Upper lobe of left lung (tissue), 6 donors: ENCODE data around the gene FLT1. TPM values are rescaled to one million over a fixed set of nuclear protein-coding genes. Genes with fewer than 3 reads are reported as not detected.

Experiments
- ATAC-seq, 2 donors: fragments of 200-7000 bp; cut with Tn5 transposase; one replicate each; pipeline ENCODE4 v1.9.1; 2022; ENCODE audit warnings: mild to moderate bottlenecking in 2 of 2, moderate library complexity in 2 of 2; ENCODE audit not compliant: low FRiP score in 2 of 2
- DNase-seq, 2 donors: peaks; one replicate each; pipeline ENCODE4 v3.0.0-alpha.2; 2019 to 2020
- H3K27ac ChIP-seq, 4 donors: fragments of 200-600 bp; sonication (generic); one replicate each; pipeline ENCODE4 v1.5.1; 2016 to 2019
- H3K27me3 ChIP-seq, 4 donors: fragments of 200-600 bp; sonication (generic); one replicate each; pipeline ENCODE4 v1.5.1; 2017 to 2019
- H3K36me3 ChIP-seq, 4 donors: fragments of 200-600 bp; sonication (generic); one replicate each; pipeline ENCODE4 v1.5.1; 2016 to 2019
- H3K4me1 ChIP-seq, 4 donors: fragments of 200-600 bp; sonication (generic); one replicate each; pipeline ENCODE4 v1.5.1; 2018 to 2019
- H3K4me3 ChIP-seq, 4 donors: fragments of 200-600 bp; sonication (generic); one replicate each; pipeline ENCODE4 v1.5.1; 2017 to 2019; ENCODE audit warnings: mild to moderate bottlenecking in 2 of 4, moderate library complexity in 1 of 4
- H3K9me3 ChIP-seq, 4 donors: fragments of 200-600 bp; sonication (generic); one replicate each; pipeline ENCODE4 v1.5.1; 2018 to 2019
- EP300 ChIP-seq, 4 donors: sonication (generic); formaldehyde crosslinking; IDR thresholded peaks; one replicate each; pipeline ENCODE4 v1.5.1; 2017; ENCODE audit warnings: antibody characterized with exemption in 4 of 4, control low read depth in 2 of 4
- POLR2A ChIP-seq, 4 donors: fragments of 450-650 bp; IDR thresholded peaks; one replicate each; pipeline ENCODE4 v1.5.1; 2016 to 2017; ENCODE audit warnings: antibody characterized with exemption in 4 of 4, mild to moderate bottlenecking in 2 of 4
- POLR2AphosphoS5 ChIP-seq, 2 donors: sonication (generic); formaldehyde crosslinking; IDR thresholded peaks; one replicate each; pipeline ENCODE4 v1.5.1; 2017; ENCODE audit warnings: antibody characterized with exemption in 2 of 2
- WGBS, 2 donors: methylation state at CpG; one replicate each; pipeline ENCODE4 v1.1.5; 2017 to 2018; 5-methylcytosine and 5-hydroxymethylcytosine counted together
- total RNA-seq, 6 donors: library from RNA; depleted of rRNA in 4 of 6; stranded (reverse); fragments of >200 nt in 4 of 6; gene quantifications; one replicate each; pipeline versions ENCODE4 v1.1.0 to v1.2.1, GENCODE V29; 2016 to 2021
- TF ChIP-seq, protein P1 (sequence below), 6 experiments: fragments of 450-650 bp in 4 of 6; fragments of 200-600 bp in 2 of 6; sonication (generic) in 2 of 6; IDR thresholded peaks; one replicate each; pipeline ENCODE4 v1.5.1; 2016 to 2019; ENCODE audit warnings: antibody characterized with exemption in 6 of 6
- donor health status: DM: no; HTN: no; CAD: no; lungs with moderate emphysema.
- donor health status: DM: no; HTN: yes; CAD: no; lungs with severe emphysema.

The FLT1 gene
- total RNA-seq, 6 donors from 2014 or later, result 20.9 to 47.9 (median 25.5) TPM

DNA sequence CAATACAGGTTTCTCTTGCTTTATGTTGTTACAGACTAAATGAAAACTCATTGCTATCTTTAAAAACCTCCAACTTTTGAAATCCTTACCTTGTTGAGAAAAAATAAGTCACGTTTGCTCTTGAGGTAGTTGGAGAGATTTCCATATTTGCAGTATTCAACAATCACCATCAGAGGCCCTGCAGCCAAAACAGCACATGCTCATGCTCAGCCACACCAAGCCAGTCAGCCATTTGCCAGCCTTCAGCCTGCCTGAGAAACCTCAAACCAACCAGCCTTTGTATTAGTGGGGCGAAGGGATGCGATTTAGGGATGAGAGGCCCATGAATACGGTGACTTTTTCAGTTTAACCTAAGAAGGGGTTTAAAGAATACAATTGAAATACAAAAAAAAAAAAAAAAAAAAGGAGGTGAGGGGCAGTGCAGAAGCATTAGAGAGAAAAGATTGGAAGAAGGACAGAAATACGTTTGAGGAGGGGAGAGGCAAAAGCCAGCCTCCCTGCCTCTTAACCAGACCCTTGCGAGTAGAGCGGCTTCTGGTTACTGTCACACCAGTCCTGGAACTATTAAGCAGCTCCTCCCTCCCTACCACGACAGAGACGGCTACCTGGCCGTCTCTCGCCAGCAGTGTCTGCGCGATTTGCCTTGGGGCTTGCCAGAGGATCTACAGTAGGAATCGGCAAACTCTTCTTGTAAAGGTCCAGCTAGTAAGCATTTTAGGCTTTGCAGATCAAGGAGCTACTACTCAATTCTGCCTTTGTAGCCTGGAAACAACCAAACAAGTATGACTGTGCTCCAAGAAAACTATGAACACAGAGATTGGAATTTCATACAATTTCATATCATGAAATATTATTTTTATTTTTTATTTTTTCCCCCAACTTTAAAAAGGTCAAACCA is 167.3 kb downstream of the FLT1 start:
- H3K9me3 ChIP-seq, result no peaks in the 10 kb centered on the region
- H3K27me3 ChIP-seq, result no peaks in the 10 kb centered on the region
- no peak overlapping the region for H3K27ac ChIP-seq
- ATAC-seq (no peak), DNase-seq (no peak)
- H3K4me1 ChIP-seq, result peaks cover 15 to 34% (median 32%) of the 10 kb centered on the region in 4 donors
- 89 to 90% methylated on average over 14 of the region's 14 CpGs for WGBS, 2 donors
- no peaks in the 10 kb centered on the region for H3K36me3 ChIP-seq
- no peak overlapping the region for H3K4me3 ChIP-seq
- TF ChIP-seq POLR2A (IDR thresholded peaks at IDR 0.05) (no peak), EP300 (IDR thresholded peaks at IDR 0.05) (no peak), POLR2AphosphoS5 (IDR thresholded peaks at IDR 0.05) (no peak)
- TF ChIP-seq, protein P1, sequence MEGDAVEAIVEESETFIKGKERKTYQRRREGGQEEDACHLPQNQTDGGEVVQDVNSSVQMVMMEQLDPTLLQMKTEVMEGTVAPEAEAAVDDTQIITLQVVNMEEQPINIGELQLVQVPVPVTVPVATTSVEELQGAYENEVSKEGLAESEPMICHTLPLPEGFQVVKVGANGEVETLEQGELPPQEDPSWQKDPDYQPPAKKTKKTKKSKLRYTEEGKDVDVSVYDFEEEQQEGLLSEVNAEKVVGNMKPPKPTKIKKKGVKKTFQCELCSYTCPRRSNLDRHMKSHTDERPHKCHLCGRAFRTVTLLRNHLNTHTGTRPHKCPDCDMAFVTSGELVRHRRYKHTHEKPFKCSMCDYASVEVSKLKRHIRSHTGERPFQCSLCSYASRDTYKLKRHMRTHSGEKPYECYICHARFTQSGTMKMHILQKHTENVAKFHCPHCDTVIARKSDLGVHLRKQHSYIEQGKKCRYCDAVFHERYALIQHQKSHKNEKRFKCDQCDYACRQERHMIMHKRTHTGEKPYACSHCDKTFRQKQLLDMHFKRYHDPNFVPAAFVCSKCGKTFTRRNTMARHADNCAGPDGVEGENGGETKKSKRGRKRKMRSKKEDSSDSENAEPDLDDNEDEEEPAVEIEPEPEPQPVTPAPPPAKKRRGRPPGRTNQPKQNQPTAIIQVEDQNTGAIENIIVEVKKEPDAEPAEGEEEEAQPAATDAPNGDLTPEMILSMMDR (IDR thresholded peaks at IDR 0.05), result no peak

DNA sequence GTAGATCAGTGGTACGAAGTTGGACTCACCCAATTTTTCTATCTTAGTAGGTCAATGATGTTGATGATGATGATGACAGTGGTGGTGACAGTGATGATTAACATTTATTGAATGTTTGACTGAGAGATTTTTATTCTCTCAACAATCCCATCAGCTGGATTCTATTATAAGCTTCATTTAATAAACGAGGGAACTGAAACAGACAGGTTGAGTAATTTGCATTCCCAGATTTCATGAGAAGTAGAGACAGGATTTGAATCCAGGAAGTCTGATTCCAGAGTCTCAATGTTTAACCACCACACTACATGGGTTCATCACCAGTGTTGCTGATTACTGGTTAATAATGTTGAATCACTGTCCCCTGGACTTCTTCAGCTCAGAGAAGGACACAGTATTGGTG is 168.9 kb downstream of the FLT1 start:
- Histone ChIP-seq H3K27ac (no peak overlapping the region), H3K4me3 (no peak overlapping the region), H3K27me3 (no peaks in the 10 kb centered on the region), H3K4me1 (peaks cover 17 to 40% (median 32%) of the 10 kb centered on the region in 4 donors), H3K36me3 (no peaks in the 10 kb centered on the region), H3K9me3 (no peaks in the 10 kb centered on the region)
- WGBS, 2 donors, result 53 to 65% methylated on average over 2 of the region's 2 CpGs
- DNase-seq, result no peak
- TF ChIP-seq POLR2A (IDR thresholded peaks at IDR 0.05) (no peak), EP300 (IDR thresholded peaks at IDR 0.05) (no peak), POLR2AphosphoS5 (IDR thresholded peaks at IDR 0.05) (no peak)
- TF ChIP-seq, protein P1 (IDR thresholded peaks at IDR 0.05), result no peak
- no peak for ATAC-seq

DNA sequence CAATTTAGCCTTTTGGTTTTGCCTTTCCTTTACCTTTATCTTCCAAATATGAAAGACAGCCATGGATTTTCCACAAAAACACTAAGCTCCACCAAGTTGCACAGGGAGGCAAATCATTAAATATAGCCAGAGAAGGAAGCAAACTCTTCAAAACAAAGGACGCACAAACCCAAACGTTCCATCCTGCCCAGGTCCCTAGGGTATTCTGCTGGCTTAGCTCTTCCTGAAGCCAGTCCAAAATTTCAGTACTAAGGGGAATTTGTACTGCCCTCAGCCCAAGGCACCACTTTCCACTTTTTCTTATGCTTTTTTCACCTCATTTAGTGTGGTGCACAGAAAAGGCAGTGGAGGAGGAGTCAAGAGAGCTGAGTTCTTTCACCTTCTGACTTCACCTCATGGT is 169.9 kb downstream of the FLT1 start:
- TF ChIP-seq, protein P1 (IDR thresholded peaks at IDR 0.05), result no peak
- H3K36me3 ChIP-seq, result peaks cover 0 to 4% (median 0%) of the 10 kb centered on the region in 4 donors
- ATAC-seq (no peak), DNase-seq (no peak)
- H3K27me3 ChIP-seq, result no peaks in the 10 kb centered on the region
- 31 to 49% methylated on average over 2 of the region's 2 CpGs for WGBS, 2 donors
- H3K4me1 ChIP-seq, result peaks cover 16 to 36% (median 30%) of the 10 kb centered on the region in 4 donors
- no peaks in the 10 kb centered on the region for H3K9me3 ChIP-seq
- H3K27ac ChIP-seq, result no peak overlapping the region
- H3K4me3 ChIP-seq, result no peak overlapping the region

DNA sequence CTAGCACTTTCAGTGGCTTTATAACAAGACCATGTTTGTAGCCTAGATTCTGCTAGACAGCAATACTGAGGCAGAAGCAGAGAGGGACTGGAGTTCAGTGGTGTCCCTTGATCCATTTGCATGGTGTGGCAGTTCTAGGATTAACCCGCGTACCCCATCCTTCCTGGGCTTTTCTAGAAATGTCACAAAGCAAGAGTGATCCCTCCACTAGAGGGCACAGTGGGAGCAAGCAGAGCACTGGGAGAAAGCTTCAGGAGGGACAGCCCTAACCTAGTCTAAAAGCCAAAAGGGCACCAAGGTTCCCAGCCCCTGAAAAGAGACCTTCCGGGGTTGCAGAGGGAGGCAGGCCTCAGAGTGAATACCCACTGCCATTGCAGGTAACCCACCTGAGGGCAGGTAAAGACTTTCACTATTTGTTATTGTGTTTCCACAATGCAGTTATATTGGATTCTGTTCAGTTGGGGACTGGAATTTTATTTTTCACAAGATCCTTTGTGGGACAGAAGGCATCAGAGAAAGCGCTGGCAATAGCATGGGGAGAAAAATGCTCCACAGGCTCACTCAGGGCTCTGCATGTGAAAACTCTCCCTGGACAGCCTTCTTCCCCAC is 170.6 kb downstream of the FLT1 start:
- no peak for TF ChIP-seq POLR2AphosphoS5 (IDR thresholded peaks at IDR 0.05)
- TF ChIP-seq EP300 (IDR thresholded peaks at IDR 0.05), result no peak
- TF ChIP-seq, protein P1 (IDR thresholded peaks at IDR 0.05), result peak; percentile 54 to 76 (median 66)
- no peak for TF ChIP-seq POLR2A (IDR thresholded peaks at IDR 0.05)
- no peak overlapping the region for H3K27ac ChIP-seq
- ATAC-seq, result peak; percentile 82 to 85

More for the DNA sequence above, 170.6 kb downstream of the FLT1 start:
- peak in 1 of 2 donors; percentile 47 for DNase-seq
- Histone ChIP-seq H3K9me3 (no peaks in the 10 kb centered on the region), H3K36me3 (peaks cover 0 to 4% (median 0%) of the 10 kb centered on the region in 4 donors), H3K4me3 (no peak overlapping the region), H3K27me3 (no peaks in the 10 kb centered on the region), H3K4me1 (peaks cover 14 to 29% (median 24%) of the 10 kb centered on the region in 4 donors)
- 20 to 25% methylated on average over 4 of the region's 4 CpGs for WGBS, 2 donors
